AG04450 (cell line): Measurements from ENCODE around the gene FMNL2. TPM values are rescaled to one million over a fixed set of nuclear protein-coding genes. Genes with fewer than 3 reads are reported as not detected.

Experiments used
- CTCF ChIA-PET: fragments of 300-600, 350-600 bp; formaldehyde crosslinking; extraction: SDS; loops from one replicate; lab custom pipeline; 2022; ENCODE audit warnings: antibody characterized with exemption, inconsistent platforms; lab: Charles Lee
- POLR2A ChIA-PET: fragments of 350-600 bp; formaldehyde crosslinking; extraction: SDS; loops from one replicate; lab custom pipeline; 2021; ENCODE audit warnings: antibody characterized with exemption, inconsistent platforms; lab: Yijun Ruan, JAX
- DNase-seq: peaks from one replicate; pipeline ENCODE4 v3.0.0-alpha.2; 2011; ENCODE audit warnings: low read depth, low spot score
- H3K27ac ChIP-seq: one replicate; pipeline ENCODE4 v1.5.1; 2012; ENCODE audit warnings: low read depth, low read length, control low read depth
- H3K27me3 ChIP-seq: one replicate; pipeline ENCODE4 v1.6.0; 2012; ENCODE audit warnings: low read length; ENCODE audit not compliant: control insufficient read depth, insufficient read depth
- H3K4me3 ChIP-seq: 2 replicates; pipeline ENCODE4 v1.5.1; 2011; ENCODE audit warnings: mild to moderate bottlenecking, low read depth, low read length, control low read depth
- H3K9me3 ChIP-seq: 2 replicates; pipeline ENCODE4 v1.5.1; 2012; ENCODE audit warnings: low read length; ENCODE audit not compliant: control insufficient read depth, insufficient read depth
- polyA plus RNA-seq: library from polyadenylated mRNA; depleted of rRNA; stranded (reverse); fragments of >200 nt; gene quantifications from 2 replicates; pipeline ENCODE4 v1.2.3, GENCODE V29; 2011
- TF ChIP-seq, protein P1 (sequence below): IDR thresholded peaks from 2 replicates; pipeline ENCODE4 v1.5.1; 2011; ENCODE audit warnings: low read depth, low read length, control low read depth, inconsistent platforms

The FMNL2 gene
- polyA plus RNA-seq, 1 experiment, result 22.0 TPM

DNA sequence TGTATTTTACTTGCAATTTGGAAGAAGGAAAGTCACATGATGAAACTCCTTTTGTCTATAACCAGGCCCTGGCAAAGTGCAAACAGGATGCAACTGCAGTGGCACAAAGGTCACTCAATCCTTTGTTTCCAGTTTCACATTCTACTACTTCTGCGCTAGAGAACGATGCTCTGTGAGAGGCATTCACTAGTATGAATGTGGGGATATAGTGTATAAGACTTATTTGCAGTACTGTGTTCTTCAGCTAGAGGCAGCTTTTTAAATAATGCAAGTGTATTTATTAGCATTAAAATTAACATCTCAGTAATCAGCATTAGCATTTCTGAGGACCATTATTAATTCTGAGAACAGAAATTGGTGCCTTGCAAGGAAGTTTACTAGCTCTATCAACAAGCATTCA is 313.4 kb downstream of the FMNL2 start:
- H3K9me3 ChIP-seq, result no peaks in the 10 kb centered on the region
- no peaks in the 10 kb centered on the region for H3K27me3 ChIP-seq
- TF ChIP-seq, protein P1, sequence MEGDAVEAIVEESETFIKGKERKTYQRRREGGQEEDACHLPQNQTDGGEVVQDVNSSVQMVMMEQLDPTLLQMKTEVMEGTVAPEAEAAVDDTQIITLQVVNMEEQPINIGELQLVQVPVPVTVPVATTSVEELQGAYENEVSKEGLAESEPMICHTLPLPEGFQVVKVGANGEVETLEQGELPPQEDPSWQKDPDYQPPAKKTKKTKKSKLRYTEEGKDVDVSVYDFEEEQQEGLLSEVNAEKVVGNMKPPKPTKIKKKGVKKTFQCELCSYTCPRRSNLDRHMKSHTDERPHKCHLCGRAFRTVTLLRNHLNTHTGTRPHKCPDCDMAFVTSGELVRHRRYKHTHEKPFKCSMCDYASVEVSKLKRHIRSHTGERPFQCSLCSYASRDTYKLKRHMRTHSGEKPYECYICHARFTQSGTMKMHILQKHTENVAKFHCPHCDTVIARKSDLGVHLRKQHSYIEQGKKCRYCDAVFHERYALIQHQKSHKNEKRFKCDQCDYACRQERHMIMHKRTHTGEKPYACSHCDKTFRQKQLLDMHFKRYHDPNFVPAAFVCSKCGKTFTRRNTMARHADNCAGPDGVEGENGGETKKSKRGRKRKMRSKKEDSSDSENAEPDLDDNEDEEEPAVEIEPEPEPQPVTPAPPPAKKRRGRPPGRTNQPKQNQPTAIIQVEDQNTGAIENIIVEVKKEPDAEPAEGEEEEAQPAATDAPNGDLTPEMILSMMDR, result peak; percentile 40
- no peak overlapping the region for H3K27ac ChIP-seq
- POLR2A ChIA-PET, result interaction anchor here (0.6 to 1.0 kb wide), 2 partner anchors 69 to 243 kb away, joined by 3 to 7 read pairs; partner anchors contain the start of gene PRPF40A
- no peak for DNase-seq
- H3K4me3 ChIP-seq, result no peak overlapping the region
- CTCF ChIA-PET, result interaction anchor here (0.5 to 4.4 kb wide), 12 partner anchors 10 to 647 kb away, joined by 3 to 45 read pairs (median 4); partner anchors contain the start of gene STAM2

DNA sequence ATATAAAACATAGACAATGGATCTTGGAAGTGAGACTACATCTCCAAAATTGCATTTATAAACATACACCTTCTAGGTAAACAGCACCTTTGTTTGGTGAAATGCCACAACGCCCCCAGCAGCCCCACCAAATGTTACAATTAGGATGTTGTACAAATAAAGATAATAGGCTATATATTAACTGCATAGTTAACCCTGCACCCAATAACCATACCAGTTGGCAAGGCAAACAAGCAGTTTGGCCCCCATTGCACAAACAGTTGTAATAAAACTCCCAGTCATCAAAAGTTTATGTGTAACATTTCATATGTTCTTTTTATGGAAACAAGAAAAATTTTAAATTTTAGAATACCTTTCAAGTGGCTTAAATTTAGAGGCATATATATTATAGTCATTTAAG is 315.0 kb downstream of the FMNL2 start:
- Histone ChIP-seq H3K27ac (no peak overlapping the region), H3K9me3 (no peaks in the 10 kb centered on the region), H3K4me3 (no peak overlapping the region), H3K27me3 (no peaks in the 10 kb centered on the region)
- TF ChIP-seq, protein P1, result no peak
- ChIA-PET POLR2A (no interaction called here), CTCF (interaction anchor here (1.5 to 4.0 kb wide), 2 partner anchors 15 to 474 kb away, joined by 3 to 32 read pairs; partner anchors contain the start of gene STAM2)
- no peak for DNase-seq

DNA sequence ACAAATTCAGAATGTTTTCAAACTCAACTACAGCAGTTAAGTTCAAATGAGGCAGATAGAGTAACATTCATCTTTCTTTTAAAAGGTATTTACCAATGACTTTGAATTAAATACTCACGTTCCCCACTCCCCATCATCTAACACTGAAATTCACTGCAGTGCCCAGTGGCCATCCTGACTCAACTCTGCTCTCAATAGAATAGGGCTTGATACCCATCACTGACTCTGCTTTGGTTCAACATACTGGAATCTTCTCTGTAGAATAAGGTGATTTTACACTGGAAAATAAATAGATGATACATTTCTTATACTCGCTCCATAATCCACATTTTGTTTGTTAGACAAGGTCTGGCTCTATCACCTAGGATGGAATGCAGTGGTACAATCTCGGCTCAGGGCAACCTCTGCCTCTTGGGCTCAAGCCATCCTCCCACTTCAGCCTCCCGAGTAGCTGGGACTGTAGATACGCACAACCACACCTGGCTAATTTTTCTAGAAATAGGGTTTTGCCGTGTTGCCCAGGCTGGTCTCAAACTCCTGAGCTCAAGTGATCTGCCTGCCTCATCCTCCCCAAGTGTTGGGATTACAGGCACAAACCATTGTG is 315.9 kb downstream of the FMNL2 start:
- Histone ChIP-seq H3K9me3 (no peaks in the 10 kb centered on the region), H3K4me3 (no peak overlapping the region), H3K27me3 (no peaks in the 10 kb centered on the region), H3K27ac (no peak overlapping the region)
- TF ChIP-seq, protein P1, result no peak
- POLR2A ChIA-PET, result no interaction called here
- no peak for DNase-seq
- CTCF ChIA-PET, result no interaction called here

DNA sequence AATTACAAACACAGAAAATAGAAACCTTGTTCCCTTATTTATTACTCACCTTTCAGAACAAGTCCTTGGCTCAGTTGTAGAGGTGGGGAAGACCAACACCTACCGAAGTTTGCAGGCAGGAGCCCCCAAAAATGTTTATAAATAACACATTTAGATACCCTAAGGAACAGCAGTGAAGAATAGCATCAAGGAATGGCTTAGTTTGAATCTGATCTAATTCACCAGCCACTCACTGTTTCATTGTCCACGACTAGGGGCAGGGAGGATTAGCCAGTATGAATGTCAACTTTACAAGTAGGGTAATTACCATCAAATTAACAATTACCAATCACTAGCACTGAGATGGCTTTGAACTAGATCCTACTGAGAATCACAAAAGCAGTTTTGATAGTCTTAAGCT is 316.9 kb downstream of the FMNL2 start:
- ChIA-PET POLR2A (no interaction called here), CTCF (interaction anchor here (0.6 kb wide), 1 partner anchor 16 kb away, joined by 4 read pairs; no protein-coding TSS in a partner anchor)
- Histone ChIP-seq H3K4me3 (no peak overlapping the region), H3K27ac (no peak overlapping the region), H3K27me3 (no peaks in the 10 kb centered on the region), H3K9me3 (no peaks in the 10 kb centered on the region)
- DNase-seq, result no peak
- TF ChIP-seq, protein P1, result no peak

DNA sequence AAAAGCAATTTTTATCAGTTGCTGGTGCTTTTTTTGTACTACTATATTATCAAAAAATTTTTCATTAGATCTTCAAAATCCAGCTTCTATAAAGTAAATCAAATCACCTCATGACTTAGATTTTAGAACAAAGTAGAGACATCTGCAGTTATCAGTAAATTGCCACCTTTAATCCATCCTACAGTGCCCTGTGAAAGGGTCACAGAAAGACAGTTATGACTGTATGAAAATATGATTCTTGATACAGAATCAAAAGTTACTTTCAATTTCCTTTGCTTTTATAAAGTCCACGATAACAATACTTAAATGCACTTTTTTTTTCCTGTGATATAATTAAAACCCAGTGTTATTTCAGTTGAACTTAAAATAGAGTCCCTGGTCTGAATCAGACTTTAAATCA is 320.9 kb downstream of the FMNL2 start:
- CTCF ChIA-PET, result no interaction called here
- H3K27ac ChIP-seq, result no peak overlapping the region
- TF ChIP-seq, protein P1, result no peak
- no peaks in the 10 kb centered on the region for H3K27me3 ChIP-seq
- DNase-seq, result no peak
- POLR2A ChIA-PET, result no interaction called here
- no peaks in the 10 kb centered on the region for H3K9me3 ChIP-seq
- no peak overlapping the region for H3K4me3 ChIP-seq
